Muscle layer of duodenum (tissue), 2 donors: Measurements from ENCODE around the gene HHAT.

Experiments used
- H3K27ac ChIP-seq: one replicate; pipeline ENCODE4 v1.7.0; 2013; ENCODE audit warnings: mild to moderate bottlenecking, low read length
- H3K27me3 ChIP-seq: one replicate; pipeline ENCODE4 v1.7.0; 2013; ENCODE audit warnings: low read depth, mild to moderate bottlenecking, control low read depth, low read length
- H3K36me3 ChIP-seq, 2 donors: one replicate each; pipeline ENCODE4 v1.7.0; 2013; ENCODE audit warnings: low read length in 2 of 2, control low read depth in 1 of 2, mild to moderate bottlenecking in 1 of 2; ENCODE audit not compliant: insufficient read depth in 2 of 2, control insufficient read depth in 1 of 2
- H3K4me1 ChIP-seq, 2 donors: one replicate each; pipeline ENCODE4 v1.7.0; 2013; ENCODE audit warnings: low read length in 2 of 2, mild to moderate bottlenecking in 2 of 2, control low read depth in 1 of 2, moderate library complexity in 1 of 2; ENCODE audit not compliant: insufficient read depth in 2 of 2, control insufficient read depth in 1 of 2
- H3K4me3 ChIP-seq, 2 donors: one replicate each; pipeline ENCODE4 v1.7.0; 2013; ENCODE audit warnings: low read length in 2 of 2, low read depth in 1 of 2, mild to moderate bottlenecking in 1 of 2
- H3K9me3 ChIP-seq, 2 donors: one replicate each; pipeline ENCODE4 v1.7.0; 2013; ENCODE audit warnings: low read length in 2 of 2, control low read depth in 1 of 2, mild to moderate bottlenecking in 1 of 2; ENCODE audit not compliant: control insufficient read depth in 1 of 2
- donor health status: healthy.

The HHAT gene

GRCh38 chr1:210616356-210616755 lies 287.7 kb downstream of the HHAT start:
- no peak overlapping the region for H3K27ac ChIP-seq
- no peaks in the 10 kb centered on the region for H3K4me1 ChIP-seq
- H3K27me3 ChIP-seq: no peaks in the 10 kb centered on the region
- H3K36me3 ChIP-seq: no peaks in the 10 kb centered on the region
- no peak overlapping the region for H3K4me3 ChIP-seq
- H3K9me3 ChIP-seq: no peaks in the 10 kb centered on the region

- Histone ChIP-seq H3K27me3 (no peaks in the 10 kb centered on the region), H3K36me3 (no peaks in the 10 kb centered on the region), H3K27ac (no peak overlapping the region), H3K4me3 (no peak overlapping the region), H3K4me1 (no peaks in the 10 kb centered on the region), H3K9me3 (no peaks in the 10 kb centered on the region)
Observed at GRCh38 chr1:210617293-210617692, 288.6 kb downstream of the HHAT start.

- Histone ChIP-seq H3K4me1 (no peaks in the 10 kb centered on the region), H3K36me3 (no peaks in the 10 kb centered on the region), H3K27ac (no peak overlapping the region), H3K4me3 (no peak overlapping the region), H3K27me3 (no peaks in the 10 kb centered on the region), H3K9me3 (no peaks in the 10 kb centered on the region)
Observed at GRCh38 chr1:210618369-210618768, 289.7 kb downstream of the HHAT start.

GRCh38 chr1:210620867-210621488 lies 292.3 kb downstream of the HHAT start:
- H3K27ac ChIP-seq: no peak overlapping the region
- H3K9me3 ChIP-seq: no peaks in the 10 kb centered on the region
- no peaks in the 10 kb centered on the region for H3K4me1 ChIP-seq

GRCh38 chr1:210621712-210622111 lies 293.0 kb downstream of the HHAT start:
- Histone ChIP-seq H3K27me3 (no peaks in the 10 kb centered on the region), H3K27ac (no peak overlapping the region), H3K9me3 (no peaks in the 10 kb centered on the region), H3K4me3 (no peak overlapping the region), H3K36me3 (no peaks in the 10 kb centered on the region), H3K4me1 (no peaks in the 10 kb centered on the region)

More at GRCh38 chr1:210620867-210621488, 292.3 kb downstream of the HHAT start:
- H3K27me3 ChIP-seq: no peaks in the 10 kb centered on the region
- H3K4me3 ChIP-seq: no peak overlapping the region
- H3K36me3 ChIP-seq: no peaks in the 10 kb centered on the region

- Histone ChIP-seq H3K27ac (no peak overlapping the region), H3K9me3 (no peaks in the 10 kb centered on the region), H3K36me3 (no peaks in the 10 kb centered on the region), H3K4me3 (no peak overlapping the region), H3K27me3 (no peaks in the 10 kb centered on the region), H3K4me1 (no peaks in the 10 kb centered on the region)
Observed at GRCh38 chr1:210624722-210625121, 296.0 kb downstream of the HHAT start.

GRCh38 chr1:210625715-210626114 lies 297.0 kb downstream of the HHAT start:
- Histone ChIP-seq H3K27me3 (no peaks in the 10 kb centered on the region), H3K4me1 (no peaks in the 10 kb centered on the region), H3K4me3 (no peak overlapping the region), H3K36me3 (no peaks in the 10 kb centered on the region), H3K9me3 (no peaks in the 10 kb centered on the region), H3K27ac (no peak overlapping the region)

GRCh38 chr1:210626341-210626740 lies 297.6 kb downstream of the HHAT start:
- no peaks in the 10 kb centered on the region for H3K9me3 ChIP-seq
- no peak overlapping the region for H3K27ac ChIP-seq
- no peaks in the 10 kb centered on the region for H3K36me3 ChIP-seq

GRCh38 chr1:210627755-210628154 lies 299.1 kb downstream of the HHAT start:
- no peaks in the 10 kb centered on the region for H3K4me1 ChIP-seq
- no peak overlapping the region for H3K4me3 ChIP-seq
- H3K36me3 ChIP-seq: no peaks in the 10 kb centered on the region
- H3K27me3 ChIP-seq: no peaks in the 10 kb centered on the region
- H3K27ac ChIP-seq: no peak overlapping the region
- no peaks in the 10 kb centered on the region for H3K9me3 ChIP-seq

More at GRCh38 chr1:210626341-210626740, 297.6 kb downstream of the HHAT start:
- no peaks in the 10 kb centered on the region for H3K27me3 ChIP-seq
- H3K4me1 ChIP-seq: no peaks in the 10 kb centered on the region
- no peak overlapping the region for H3K4me3 ChIP-seq

- Histone ChIP-seq H3K9me3 (no peaks in the 10 kb centered on the region), H3K4me3 (no peak overlapping the region), H3K27ac (no peak overlapping the region), H3K27me3 (no peaks in the 10 kb centered on the region), H3K4me1 (no peaks in the 10 kb centered on the region), H3K36me3 (no peaks in the 10 kb centered on the region)
Observed at GRCh38 chr1:210629276-210629675, 300.6 kb downstream of the HHAT start.

- no peaks in the 10 kb centered on the region for H3K4me1 ChIP-seq
- H3K36me3 ChIP-seq: no peaks in the 10 kb centered on the region
- H3K4me3 ChIP-seq: no peak overlapping the region
- H3K9me3 ChIP-seq: no peaks in the 10 kb centered on the region
- no peaks in the 10 kb centered on the region for H3K27me3 ChIP-seq
- no peak overlapping the region for H3K27ac ChIP-seq
Observed at GRCh38 chr1:210631399-210631798, 302.7 kb downstream of the HHAT start.

- Histone ChIP-seq H3K27me3 (no peaks in the 10 kb centered on the region), H3K4me3 (no peak overlapping the region), H3K36me3 (no peaks in the 10 kb centered on the region), H3K27ac (no peak overlapping the region), H3K9me3 (no peaks in the 10 kb centered on the region), H3K4me1 (no peaks in the 10 kb centered on the region)
Observed at GRCh38 chr1:210633140-210633539, 304.4 kb downstream of the HHAT start.
